ENCODE data around the gene NKAIN2.

The NKAIN2 gene

DNA sequence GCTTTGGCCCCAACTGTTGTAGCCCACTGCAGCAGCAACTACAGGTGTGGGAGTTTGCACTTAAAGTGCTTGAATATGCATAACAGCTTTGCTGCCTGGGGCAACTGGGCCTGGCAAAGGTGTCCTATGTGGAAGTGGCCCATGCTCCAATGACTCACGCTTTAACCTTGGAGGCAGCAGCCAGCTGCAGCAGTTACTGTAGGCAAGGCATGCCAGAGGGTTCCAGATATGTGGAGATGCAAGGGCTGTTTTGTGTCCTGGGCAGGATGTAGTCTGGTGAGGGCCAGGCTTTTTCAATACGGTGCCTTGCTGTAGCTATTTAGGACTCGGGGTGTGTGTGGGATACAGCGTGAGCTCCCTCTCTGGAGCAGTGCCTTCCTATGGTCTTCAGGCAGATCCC, 150.3 kb downstream of the NKAIN2 start:
- H3F3A ChIP-seq (ENCODE audit: insufficient read depth, low read length), result no peaks in the 10 kb centered on the region
- no peak overlapping the region for H3K4me3 ChIP-seq (ENCODE audit: low read length)
- H3K79me2 ChIP-seq (ENCODE audit: low read length), result no peaks in the 10 kb centered on the region
- no peak for DNase-seq
- no peak overlapping the region for H3K4me2 ChIP-seq (ENCODE audit: low read depth, low read length)
- no peaks in the 10 kb centered on the region for H3K4me1 ChIP-seq (ENCODE audit: low read length)
- H2AFZ ChIP-seq (ENCODE audit: low read length), result no peak overlapping the region
- H3K9ac ChIP-seq (ENCODE audit: low read length), result no peak overlapping the region
- no peak for TF ChIP-seq EZH2 (optimal IDR thresholded peaks at IDR 0.05; ENCODE audit: low read depth, low read length)
- no peak for TF ChIP-seq EZH2phosphoT487 (IDR thresholded peaks at IDR 0.05; ENCODE audit: low read length)
- TF ChIP-seq, protein P1, sequence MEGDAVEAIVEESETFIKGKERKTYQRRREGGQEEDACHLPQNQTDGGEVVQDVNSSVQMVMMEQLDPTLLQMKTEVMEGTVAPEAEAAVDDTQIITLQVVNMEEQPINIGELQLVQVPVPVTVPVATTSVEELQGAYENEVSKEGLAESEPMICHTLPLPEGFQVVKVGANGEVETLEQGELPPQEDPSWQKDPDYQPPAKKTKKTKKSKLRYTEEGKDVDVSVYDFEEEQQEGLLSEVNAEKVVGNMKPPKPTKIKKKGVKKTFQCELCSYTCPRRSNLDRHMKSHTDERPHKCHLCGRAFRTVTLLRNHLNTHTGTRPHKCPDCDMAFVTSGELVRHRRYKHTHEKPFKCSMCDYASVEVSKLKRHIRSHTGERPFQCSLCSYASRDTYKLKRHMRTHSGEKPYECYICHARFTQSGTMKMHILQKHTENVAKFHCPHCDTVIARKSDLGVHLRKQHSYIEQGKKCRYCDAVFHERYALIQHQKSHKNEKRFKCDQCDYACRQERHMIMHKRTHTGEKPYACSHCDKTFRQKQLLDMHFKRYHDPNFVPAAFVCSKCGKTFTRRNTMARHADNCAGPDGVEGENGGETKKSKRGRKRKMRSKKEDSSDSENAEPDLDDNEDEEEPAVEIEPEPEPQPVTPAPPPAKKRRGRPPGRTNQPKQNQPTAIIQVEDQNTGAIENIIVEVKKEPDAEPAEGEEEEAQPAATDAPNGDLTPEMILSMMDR (IDR thresholded peaks at IDR 0.05; ENCODE audit: low read length), result no peak
- H3K27ac ChIP-seq (ENCODE audit: low read length), result no peak overlapping the region
- no peaks in the 10 kb centered on the region for H3K9me2 ChIP-seq (replicated peaks; ENCODE audit: insufficient read depth, low read length)
- no peaks in the 10 kb centered on the region for H3K27me3 ChIP-seq (replicated peaks; ENCODE audit: insufficient read depth, low read length)
- H3K9me3 ChIP-seq (replicated peaks; ENCODE audit: insufficient read depth, low read length), result no peaks in the 10 kb centered on the region
- H3K36me3 ChIP-seq (replicated peaks; ENCODE audit: insufficient read depth, low read length), result no peaks in the 10 kb centered on the region
- no peaks in the 10 kb centered on the region for H4K20me1 ChIP-seq (ENCODE audit: insufficient read depth, low read length)

DNA sequence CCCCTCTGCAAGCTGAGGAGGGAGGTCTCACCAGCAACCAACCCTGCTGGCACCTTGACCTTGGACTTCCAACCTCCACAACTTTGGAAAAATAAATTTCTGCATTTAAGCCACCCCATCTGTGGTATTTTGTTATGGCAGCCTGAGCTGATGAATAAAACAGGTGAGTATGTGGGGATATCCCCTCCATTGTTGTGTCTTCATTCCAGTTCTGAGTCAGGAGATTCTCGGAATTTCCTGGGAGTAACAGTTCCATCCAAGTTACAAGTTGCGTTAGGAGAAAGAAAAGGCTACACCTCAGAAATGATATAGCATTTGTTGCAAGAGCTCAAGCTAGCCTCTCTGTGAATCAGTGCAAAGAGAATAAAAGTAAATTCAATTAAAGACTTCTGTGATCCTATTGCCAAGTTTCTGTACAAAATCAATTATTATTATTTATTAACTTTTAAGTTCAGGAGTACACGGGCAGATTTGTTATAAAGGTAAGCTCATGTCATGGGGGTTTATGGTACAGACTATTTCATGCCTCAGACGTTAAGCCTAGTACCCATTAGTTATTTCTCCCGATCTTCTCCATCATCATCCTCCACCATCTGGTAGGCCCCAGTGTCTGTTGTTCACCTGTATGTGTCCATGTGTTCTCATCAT, 153.0 kb downstream of the NKAIN2 start:
- H3F3A ChIP-seq (ENCODE audit: insufficient read depth, low read length), result no peaks in the 10 kb centered on the region
- no peak overlapping the region for H2AFZ ChIP-seq (ENCODE audit: low read length)
- no peaks in the 10 kb centered on the region for H3K79me2 ChIP-seq (ENCODE audit: low read length)
- no peaks in the 10 kb centered on the region for H3K4me1 ChIP-seq (ENCODE audit: low read length)
- no peak overlapping the region for H3K9ac ChIP-seq (ENCODE audit: low read length)
- TF ChIP-seq, protein P1 (IDR thresholded peaks at IDR 0.05; ENCODE audit: low read length), result no peak
- no peak for TF ChIP-seq EZH2 (optimal IDR thresholded peaks at IDR 0.05; ENCODE audit: low read depth, low read length)
- TF ChIP-seq EZH2phosphoT487 (IDR thresholded peaks at IDR 0.05; ENCODE audit: low read length), result no peak
- no peaks in the 10 kb centered on the region for H4K20me1 ChIP-seq (ENCODE audit: insufficient read depth, low read length)
- no peak overlapping the region for H3K4me2 ChIP-seq (ENCODE audit: low read depth, low read length)
- H3K36me3 ChIP-seq (replicated peaks; ENCODE audit: insufficient read depth, low read length), result no peaks in the 10 kb centered on the region
- H3K9me3 ChIP-seq (replicated peaks; ENCODE audit: insufficient read depth, low read length), result no peaks in the 10 kb centered on the region
- H3K27me3 ChIP-seq (replicated peaks; ENCODE audit: insufficient read depth, low read length), result no peaks in the 10 kb centered on the region
- no peaks in the 10 kb centered on the region for H3K9me2 ChIP-seq (replicated peaks; ENCODE audit: insufficient read depth, low read length)
- no peak overlapping the region for H3K4me3 ChIP-seq (ENCODE audit: low read length)
- DNase-seq, result no peak
- H3K27ac ChIP-seq (ENCODE audit: low read length), result no peak overlapping the region

DNA sequence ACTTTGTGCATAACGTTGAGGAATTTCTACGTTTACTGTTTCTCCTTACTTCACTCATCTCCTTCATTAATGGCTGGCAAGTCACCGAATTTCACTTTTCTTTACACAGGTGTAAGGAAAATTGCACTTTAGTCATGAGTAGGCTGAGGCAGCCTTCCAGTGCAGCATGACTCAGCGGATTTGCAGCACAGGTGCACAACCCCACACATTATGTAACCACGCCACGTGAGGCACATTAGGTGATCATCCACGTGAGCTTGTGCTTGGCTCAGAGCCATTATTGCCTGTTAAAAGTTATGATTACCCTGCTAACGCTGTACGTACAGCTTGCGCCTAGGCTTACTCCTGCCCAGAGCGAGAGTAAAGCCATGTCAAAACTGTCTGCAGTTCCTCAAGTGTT, 158.8 kb downstream of the NKAIN2 start:
- Histone ChIP-seq H3K4me3 (ENCODE audit: low read length) (no peak overlapping the region), H3F3A (ENCODE audit: insufficient read depth, low read length) (no peaks in the 10 kb centered on the region), H3K9me2 (replicated peaks; ENCODE audit: insufficient read depth, low read length) (no peaks in the 10 kb centered on the region), H3K4me1 (ENCODE audit: low read length) (no peaks in the 10 kb centered on the region), H3K9me3 (replicated peaks; ENCODE audit: insufficient read depth, low read length) (no peaks in the 10 kb centered on the region), H3K79me2 (ENCODE audit: low read length) (no peaks in the 10 kb centered on the region), H4K20me1 (ENCODE audit: insufficient read depth, low read length) (no peaks in the 10 kb centered on the region), H3K27me3 (replicated peaks; ENCODE audit: insufficient read depth, low read length) (no peaks in the 10 kb centered on the region), H3K36me3 (replicated peaks; ENCODE audit: insufficient read depth, low read length) (no peaks in the 10 kb centered on the region), H2AFZ (ENCODE audit: low read length) (no peak overlapping the region), H3K9ac (ENCODE audit: low read length) (no peak overlapping the region), H3K4me2 (ENCODE audit: low read depth, low read length) (no peak overlapping the region), H3K27ac (ENCODE audit: low read length) (no peak overlapping the region)
- no peak for TF ChIP-seq EZH2 (optimal IDR thresholded peaks at IDR 0.05; ENCODE audit: low read depth, low read length)
- TF ChIP-seq, protein P1 (IDR thresholded peaks at IDR 0.05; ENCODE audit: low read length), result no peak
- TF ChIP-seq EZH2phosphoT487 (IDR thresholded peaks at IDR 0.05; ENCODE audit: low read length), result no peak
- no peak for DNase-seq
